SK-N-MC (cell line): ENCODE data around the gene FAM3C.

Experiments
- EZH2 ChIP-seq: fragments of 200-600 bp; sonication (generic); IDR thresholded peaks from one replicate; pipeline ENCODE4 v1.6.1; 2017; ENCODE audit warnings: antibody characterized with exemption
- POLR2AphosphoS5 ChIP-seq: IDR thresholded peaks from 2 replicates; pipeline ENCODE4 v1.6.1; 2012; ENCODE audit warnings: mild to moderate bottlenecking, low read depth, low read length, borderline replicate concordance

DNA sequence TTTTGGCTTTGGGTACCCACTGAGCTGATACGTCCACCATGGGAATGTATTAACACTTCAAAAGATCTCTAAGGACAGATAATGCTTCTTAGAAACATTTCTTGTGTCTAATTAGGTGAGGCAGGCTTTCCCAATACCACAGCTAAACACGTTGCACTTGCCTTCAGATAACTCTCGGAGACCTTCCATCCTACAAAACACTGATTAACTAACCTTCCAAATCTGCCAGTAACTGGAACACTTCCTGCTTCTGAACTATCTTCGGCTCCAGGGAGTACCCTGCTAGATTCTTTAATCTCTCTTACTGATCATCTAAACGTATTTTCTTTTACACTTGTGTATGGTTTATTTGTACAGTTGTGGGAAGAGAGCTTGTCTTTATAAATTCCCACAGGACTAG is 68.4 kb downstream of the FAM3C start:
- no peak for TF ChIP-seq POLR2AphosphoS5
- TF ChIP-seq EZH2, result no peak
